Measurements from ENCODE around the gene SUSD1.

SUSD1 gene

GRCh38 chr9:112010537-112010936 is 164.6 kb downstream of the SUSD1 start:
- DNase-seq: no peak

GRCh38 chr9:112009656-112010055 is 165.4 kb downstream of the SUSD1 start:
- DNase-seq: no peak

- DNase-seq: no peak
Measured at GRCh38 chr9:112007575-112008240, 167.4 kb downstream of the SUSD1 start.

- no peak for DNase-seq
Measured at GRCh38 chr9:112006361-112007020, 168.6 kb downstream of the SUSD1 start.

GRCh38 chr9:112005939-112006338 is 169.2 kb downstream of the SUSD1 start:
- DNase-seq: no peak

- no peak for DNase-seq
Measured at GRCh38 chr9:112003538-112003937, 171.6 kb downstream of the SUSD1 start.

- no peak for DNase-seq
Measured at GRCh38 chr9:112002847-112003457, 172.1 kb downstream of the SUSD1 start.

- DNase-seq: no peak
Measured at GRCh38 chr9:112002131-112002846, 172.8 kb downstream of the SUSD1 start.

GRCh38 chr9:112000743-112001142 is 174.4 kb downstream of the SUSD1 start:
- DNase-seq: no peak

- DNase-seq: no peak
Measured at GRCh38 chr9:111999319-111999718, 175.8 kb downstream of the SUSD1 start.

GRCh38 chr9:111997831-111998230 is 177.3 kb downstream of the SUSD1 start:
- no peak for DNase-seq

GRCh38 chr9:111994831-111995458 is 180.2 kb downstream of the SUSD1 start:
- DNase-seq: no peak

GRCh38 chr9:111993319-111993718 is 181.8 kb downstream of the SUSD1 start:
- DNase-seq: no peak

- DNase-seq: peak; percentile 64
Measured at GRCh38 chr9:111992523-111992922, 182.6 kb downstream of the SUSD1 start.

GRCh38 chr9:111991179-111991578 is 183.9 kb downstream of the SUSD1 start:
- DNase-seq: no peak
